H9 (cell line): Measurements from ENCODE around the gene NHS. TPM values are rescaled to one million over a fixed set of nuclear protein-coding genes. Genes with fewer than 3 reads are reported as not detected.
A peak's percentile ranks its signal among the peaks of the same experiment; 100 is the strongest.

Experiments used
- DNase-seq: peaks from one replicate; pipeline ENCODE4 v3.0.0-alpha.2; 2017
- H2AFZ ChIP-seq: one replicate; pipeline ENCODE4 v1.6.1; 2013; ENCODE audit warnings: mild to moderate bottlenecking, low read length, control low read depth, moderate library complexity
- H2AK5ac ChIP-seq: 2 replicates; pipeline ENCODE4 v1.6.1; 2013; ENCODE audit warnings: low read length, control low read depth, mixed read lengths; ENCODE audit not compliant: insufficient read length
- H2BK120ac ChIP-seq: one replicate; pipeline ENCODE4 v1.6.1; 2013; ENCODE audit warnings: low read depth, mild to moderate bottlenecking, low read length, control low read depth, inconsistent platforms; ENCODE audit not compliant: poor library complexity, severe bottlenecking
- H2BK12ac ChIP-seq: 2 replicates; pipeline ENCODE4 v1.6.1; 2013; ENCODE audit warnings: low read length, control low read depth, mixed read lengths, low read depth; ENCODE audit not compliant: insufficient read length
- H2BK15ac ChIP-seq: 2 replicates; pipeline ENCODE4 v1.6.1; 2013; ENCODE audit warnings: low read depth, low read length, control low read depth
- H2BK20ac ChIP-seq: one replicate; pipeline ENCODE4 v1.6.1; 2013; ENCODE audit warnings: low read depth, mild to moderate bottlenecking, low read length, control low read depth, inconsistent platforms; ENCODE audit not compliant: poor library complexity, severe bottlenecking
- H2BK5ac ChIP-seq: 2 replicates; pipeline ENCODE4 v1.6.1; 2013; ENCODE audit warnings: low read length, control low read depth, mixed read lengths; ENCODE audit not compliant: insufficient read length
- H3K14ac ChIP-seq: 2 replicates; pipeline ENCODE4 v1.6.1; 2013; ENCODE audit warnings: low read length, control low read depth; ENCODE audit not compliant: insufficient read depth
- H3K18ac ChIP-seq: 2 replicates; pipeline ENCODE4 v1.6.1; 2013; ENCODE audit warnings: low read depth, mild to moderate bottlenecking, mixed read lengths, low read length, control low read depth; ENCODE audit not compliant: insufficient read length
- H3K23ac ChIP-seq: 2 replicates; pipeline ENCODE4 v1.6.1; 2013; ENCODE audit warnings: low read length, control low read depth, mixed read lengths, low read depth; ENCODE audit not compliant: insufficient read length
- H3K23me2 ChIP-seq: 2 replicates; pipeline ENCODE4 v1.6.1; 2013; ENCODE audit warnings: low read depth, mild to moderate bottlenecking, mixed read lengths, low read length, control low read depth; ENCODE audit not compliant: insufficient read length, poor library complexity, severe bottlenecking
- H3K27ac ChIP-seq: 2 replicates; pipeline ENCODE4 v1.5.1; 2013; ENCODE audit warnings: low read length, control low read depth, mixed read lengths, low read depth; ENCODE audit not compliant: insufficient read length
- H3K27me3 ChIP-seq: 2 replicates; pipeline ENCODE4 v1.6.1; 2013; ENCODE audit warnings: low read length, control low read depth, inconsistent platforms; ENCODE audit not compliant: insufficient read depth
- H3K4ac ChIP-seq: 2 replicates; pipeline ENCODE4 v1.6.1; 2013; ENCODE audit warnings: low read depth, mild to moderate bottlenecking, control low read depth, inconsistent platforms, low read length, moderate library complexity
- H3K4me1 ChIP-seq: 2 replicates; pipeline ENCODE4 v1.6.1; 2013; ENCODE audit warnings: low read length, control low read depth, inconsistent platforms; ENCODE audit not compliant: insufficient read depth
- H3K4me2 ChIP-seq: 2 replicates; pipeline ENCODE4 v1.6.1; 2013; ENCODE audit warnings: low read length, control low read depth, mixed read lengths; ENCODE audit not compliant: insufficient read length, insufficient read depth
- H3K56ac ChIP-seq: 2 replicates; pipeline ENCODE4 v1.6.1; 2013; ENCODE audit warnings: low read depth, mild to moderate bottlenecking, mixed read lengths, low read length, control low read depth; ENCODE audit not compliant: insufficient read length
- H3K79me1 ChIP-seq: 2 replicates; pipeline ENCODE4 v1.6.1; 2013; ENCODE audit warnings: low read depth, mild to moderate bottlenecking, moderate library complexity, low read length, control low read depth, inconsistent platforms; ENCODE audit not compliant: insufficient read depth, poor library complexity, severe bottlenecking
- H3K79me2 ChIP-seq: 2 replicates; pipeline ENCODE4 v1.6.1; 2013; ENCODE audit warnings: low read length, control low read depth, inconsistent platforms; ENCODE audit not compliant: insufficient read depth
- H3K9ac ChIP-seq: 2 replicates; pipeline ENCODE4 v1.6.1; 2013; ENCODE audit warnings: low read length, control low read depth, mixed read lengths; ENCODE audit not compliant: insufficient read length; ENCODE audit errors: extremely low read depth
- H3K9me3 ChIP-seq: one replicate; pipeline ENCODE4 v1.6.1; 2013; ENCODE audit warnings: low read depth, low read length, inconsistent platforms; ENCODE audit not compliant: control insufficient read depth
- H3T11ph ChIP-seq: one replicate; pipeline ENCODE4 v1.6.1; 2013; ENCODE audit warnings: mild to moderate bottlenecking, low read length, control low read depth, inconsistent platforms
- H4K20me1 ChIP-seq: one replicate; pipeline ENCODE4 v1.6.1; 2013; ENCODE audit not compliant: control insufficient read depth, insufficient read length, insufficient read depth
- H4K5ac ChIP-seq: 2 replicates; pipeline ENCODE4 v1.6.1; 2013; ENCODE audit warnings: low read depth, mild to moderate bottlenecking, mixed read lengths, low read length, control low read depth; ENCODE audit not compliant: insufficient read length
- H4K8ac ChIP-seq: replicated peaks from 2 replicates; pipeline ENCODE4 v1.6.1; 2013; ENCODE audit warnings: low read length, control low read depth, mixed read lengths, low read depth; ENCODE audit not compliant: insufficient read length
- H4K91ac ChIP-seq: 2 replicates; pipeline ENCODE4 v1.6.1; 2013; ENCODE audit warnings: low read depth, mild to moderate bottlenecking, moderate library complexity, mixed read lengths, low read length, control low read depth; ENCODE audit not compliant: insufficient read length
- H3K27ac Mint-ChIP-seq, 3 experiments: 2 replicates in 2 of 3; 3 replicates in 1 of 3; pipeline ENCODE4 v1.8.0; 2020 to 2021; ENCODE audit warnings: mixed read lengths in 3 of 3, mild to moderate bottlenecking in 1 of 3, moderate library complexity in 1 of 3
- H3K27me3 Mint-ChIP-seq: 2 replicates; pipeline ENCODE4 v1.8.0; 2021; ENCODE audit warnings: low read depth, mild to moderate bottlenecking, moderate library complexity, mixed read lengths
- H3K36me3 Mint-ChIP-seq, 3 experiments: 2 replicates in 2 of 3; 3 replicates in 1 of 3; pipeline ENCODE4 v1.8.0; 2020 to 2021; ENCODE audit warnings: low read depth in 3 of 3, mixed read lengths in 3 of 3; ENCODE audit not compliant: insufficient read depth in 1 of 3
- H3K4me1 Mint-ChIP-seq, 2 experiments: 2 replicates each; pipeline ENCODE4 v1.8.0; 2020; ENCODE audit warnings: mixed read lengths in 2 of 2
- H3K4me3 Mint-ChIP-seq, 2 experiments: 2 replicates in 1 of 2; 3 replicates in 1 of 2; pipeline ENCODE4 v1.8.0; 2020 to 2021; ENCODE audit warnings: mild to moderate bottlenecking in 2 of 2, mixed read lengths in 2 of 2, moderate library complexity in 1 of 2
- H3K9me3 Mint-ChIP-seq, 2 experiments: 2 replicates in 1 of 2; 3 replicates in 1 of 2; pipeline ENCODE4 v1.8.0; 2020; ENCODE audit warnings: mild to moderate bottlenecking in 2 of 2, mixed read lengths in 2 of 2, moderate library complexity in 1 of 2
- WGBS: extraction: QIAGEN DNeasy Blood & Tissue Kit; methylation state at CpG from one replicate; pipeline ENCODE4 v1.1.7; 2013; ENCODE audit warnings: missing lambda C conversion rate, low lambda C conversion rate, mixed read lengths; ENCODE audit not compliant: insufficient read length; ENCODE audit errors: extremely low coverage; 5-methylcytosine and 5-hydroxymethylcytosine counted together
- total RNA-seq: library from RNA; stranded (reverse); gene quantifications from 2 replicates; pipeline ENCODE4 v1.2.1, GENCODE V29; 2021
- TF ChIP-seq, protein P1 (sequence below): fragments of 200-600 bp; sonication (generic); conservative IDR thresholded peaks from 3 replicates; pipeline ENCODE4 v1.8.0; 2021; ENCODE audit warnings: antibody characterized with exemption, mild to moderate bottlenecking

The NHS gene
- total RNA-seq, 1 experiment from 2014 or later: 8.7 TPM

DNA sequence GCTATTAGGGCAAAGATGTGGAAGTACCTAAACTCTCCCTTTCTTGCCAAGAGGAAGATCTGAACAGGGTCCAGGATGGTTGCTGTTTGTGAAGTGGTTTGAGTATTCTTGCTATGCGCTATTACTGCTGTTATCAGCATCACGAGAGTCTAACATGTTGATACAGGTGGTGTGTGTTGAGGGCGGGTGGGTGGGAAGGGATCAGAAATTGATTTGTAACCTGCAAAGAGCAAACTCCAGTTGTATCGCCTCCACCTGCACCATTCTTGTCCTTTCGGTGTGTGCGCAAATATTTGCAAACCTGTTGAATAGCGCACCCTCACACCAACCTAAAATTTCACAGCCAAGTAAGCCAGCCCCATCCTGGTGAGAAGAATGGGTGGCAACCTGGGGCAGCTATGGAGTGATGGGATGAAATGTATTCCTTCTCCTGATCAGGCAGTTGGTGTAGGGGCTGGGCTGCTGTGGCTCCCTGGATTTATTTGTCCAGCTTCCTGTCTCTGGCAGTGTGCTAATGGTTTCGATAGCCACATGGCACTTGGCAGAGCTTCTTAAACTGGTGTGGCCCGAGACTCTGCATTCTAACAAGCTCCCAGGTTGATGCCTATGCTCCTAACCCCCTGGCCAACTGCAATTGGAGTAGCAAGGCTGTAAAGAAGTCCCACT lies 259.7 kb downstream of the NHS start:
- H3K4me1 Mint-ChIP-seq: peaks cover 49 to 51% of the 10 kb centered on the region in 2 experiments
- Histone ChIP-seq H3K27ac (peak overlapping the region; percentile 8), H4K8ac (no peak overlapping the region), H2AFZ (no peak overlapping the region), H3K9me3 (no peaks in the 10 kb centered on the region), H4K5ac (no peak overlapping the region), H3K23me2 (peaks cover 4% of the 10 kb centered on the region), H3K4ac (no peak overlapping the region), H4K20me1 (no peaks in the 10 kb centered on the region), H4K91ac (no peak overlapping the region), H2BK5ac (no peak overlapping the region), H3K4me2 (peak overlapping the region; percentile 74), H2BK20ac (no peak overlapping the region), H3K79me2 (no peaks in the 10 kb centered on the region), H3K4me1 (peaks cover 3% of the 10 kb centered on the region; the same call in 1 of the 2 replicates), H3K56ac (no peak overlapping the region), H2BK15ac (no peak overlapping the region), H3K18ac (no peak overlapping the region), H3K14ac (no peak overlapping the region), H2BK120ac (no peak overlapping the region), H3K9ac (no peak overlapping the region), H2BK12ac (no peak overlapping the region), H3K27me3 (no peaks in the 10 kb centered on the region), H3T11ph (no peak overlapping the region), H3K79me1 (no peaks in the 10 kb centered on the region), H2AK5ac (no peak overlapping the region), H3K23ac (no peak overlapping the region)
- no CpG with 5 or more reads among the region's 9 CpGs for WGBS
- peak overlapping the region in 2 of 3 experiments; percentile 57 to 84; a peak in 4 of 7 replicates for H3K27ac Mint-ChIP-seq
- peak overlapping the region; percentile 24 to 48; a peak in 3 of 5 replicates for H3K4me3 Mint-ChIP-seq
- no peak for DNase-seq
- H3K9me3 Mint-ChIP-seq: no peaks in the 10 kb centered on the region
- TF ChIP-seq, protein P1, sequence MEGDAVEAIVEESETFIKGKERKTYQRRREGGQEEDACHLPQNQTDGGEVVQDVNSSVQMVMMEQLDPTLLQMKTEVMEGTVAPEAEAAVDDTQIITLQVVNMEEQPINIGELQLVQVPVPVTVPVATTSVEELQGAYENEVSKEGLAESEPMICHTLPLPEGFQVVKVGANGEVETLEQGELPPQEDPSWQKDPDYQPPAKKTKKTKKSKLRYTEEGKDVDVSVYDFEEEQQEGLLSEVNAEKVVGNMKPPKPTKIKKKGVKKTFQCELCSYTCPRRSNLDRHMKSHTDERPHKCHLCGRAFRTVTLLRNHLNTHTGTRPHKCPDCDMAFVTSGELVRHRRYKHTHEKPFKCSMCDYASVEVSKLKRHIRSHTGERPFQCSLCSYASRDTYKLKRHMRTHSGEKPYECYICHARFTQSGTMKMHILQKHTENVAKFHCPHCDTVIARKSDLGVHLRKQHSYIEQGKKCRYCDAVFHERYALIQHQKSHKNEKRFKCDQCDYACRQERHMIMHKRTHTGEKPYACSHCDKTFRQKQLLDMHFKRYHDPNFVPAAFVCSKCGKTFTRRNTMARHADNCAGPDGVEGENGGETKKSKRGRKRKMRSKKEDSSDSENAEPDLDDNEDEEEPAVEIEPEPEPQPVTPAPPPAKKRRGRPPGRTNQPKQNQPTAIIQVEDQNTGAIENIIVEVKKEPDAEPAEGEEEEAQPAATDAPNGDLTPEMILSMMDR: no peak
- H3K36me3 Mint-ChIP-seq: no peaks in the 10 kb centered on the region; a peak in 3 of 7 replicates
- H3K27me3 Mint-ChIP-seq: no peaks in the 10 kb centered on the region
